K562 (cell line): ENCODE results near the gene SNAP23. TPM values are rescaled to one million over a fixed set of nuclear protein-coding genes. Genes with fewer than 3 reads are reported as not detected.

Experiments
- ATF1 ChIP-seq, 2 experiments: fragments of 450-650 bp in 1 of 2; IDR thresholded peaks; 2 replicates each; pipeline ENCODE4 v1.6.1; 2016; ENCODE audit warnings: missing compliant biosample characterization in 1 of 2, missing genetic modification characterization in 1 of 2
- CBX1 ChIP-seq: sonication (generic); IDR thresholded peaks from 2 replicates; pipeline ENCODE4 v1.6.1; 2016; ENCODE audit warnings: antibody characterized with exemption, low read depth, mild to moderate bottlenecking
- EGR1 ChIP-seq: fragments of 450-650 bp; conservative IDR thresholded peaks from 2 replicates; pipeline ENCODE4 v1.6.1; 2017; ENCODE audit warnings: mild to moderate bottlenecking
- ESRRA ChIP-seq: fragments of 450-650 bp; IDR thresholded peaks from 2 replicates; pipeline ENCODE4 v1.6.1; 2014; ENCODE audit warnings: low read depth, mild to moderate bottlenecking, moderate library complexity, borderline replicate concordance
- FOXJ2 ChIP-seq: fragments of 200-800 bp; sonication (Bioruptor generic); IDR thresholded peaks from 2 replicates; pipeline ENCODE4 v1.6.1; 2016; ENCODE audit warnings: missing genetic modification characterization, missing compliant biosample characterization
- GTF2F1 ChIP-seq: IDR thresholded peaks from 2 replicates; pipeline ENCODE4 v1.6.1; 2011; ENCODE audit warnings: low read depth, low read length, improper control_type of control experiment
- HIVEP1 ChIP-seq: fragments of 250-450 bp; sonication (Bioruptor Pico); IDR thresholded peaks from 2 replicates; pipeline ENCODE4 v1.4.0; 2020; ENCODE audit warnings: mild to moderate bottlenecking
- HNRNPK ChIP-seq: fragments of 200-400 bp; formaldehyde crosslinking; IDR thresholded peaks from one replicate; pipeline ENCODE4 v1.6.1; 2018; ENCODE audit warnings: mild to moderate bottlenecking, low read depth, low read length; ENCODE audit not compliant: poor library complexity, severe bottlenecking
- IRF2 ChIP-seq: sonication (generic); formaldehyde crosslinking; IDR thresholded peaks from 2 replicates; pipeline ENCODE4 v1.8.1; 2022; ENCODE audit warnings: mild to moderate bottlenecking, missing genetic modification reagents
- KDM1A ChIP-seq, 2 experiments: fragments of 450-650 bp; IDR thresholded peaks; 2 replicates each; pipeline ENCODE4 v1.6.1; 2016; ENCODE audit warnings: mild to moderate bottlenecking in 2 of 2
- MTA2 ChIP-seq: fragments of 450-650 bp; IDR thresholded peaks from 2 replicates; pipeline ENCODE4 v1.6.1; 2016; ENCODE audit warnings: low read depth
- POLR2AphosphoS2 ChIP-seq: IDR thresholded peaks from 2 replicates; pipeline ENCODE4 v1.6.1; 2012; ENCODE audit warnings: low read length, improper control_type of control experiment
- POLR3A ChIP-seq: IDR thresholded peaks from 2 replicates; pipeline ENCODE4 v1.6.1; 2011; ENCODE audit warnings: borderline replicate concordance, mild to moderate bottlenecking, moderate library complexity; ENCODE audit not compliant: insufficient read length, insufficient read depth; ENCODE audit errors: extremely low read depth
- PREB ChIP-seq: sonication (generic); formaldehyde crosslinking; IDR thresholded peaks from 2 replicates; pipeline ENCODE4 v1.8.1; 2023; ENCODE audit warnings: mild to moderate bottlenecking, missing genetic modification reagents
- SAFB ChIP-seq: fragments of 200-400 bp; formaldehyde crosslinking; IDR thresholded peaks from 2 replicates; pipeline ENCODE4 v1.6.1; 2017; ENCODE audit warnings: low read depth, low read length, borderline replicate concordance
- SMARCA5 ChIP-seq: fragments of 450-650 bp; IDR thresholded peaks from 2 replicates; pipeline ENCODE4 v1.6.1; 2016
- SRSF1 ChIP-seq: fragments of 200-400 bp; formaldehyde crosslinking; IDR thresholded peaks from 2 replicates; pipeline ENCODE4 v1.6.1; 2017; ENCODE audit warnings: mild to moderate bottlenecking, low read depth, low read length, moderate library complexity
- SUPT5H ChIP-seq: fragments of 450-650 bp; IDR thresholded peaks from 2 replicates; pipeline ENCODE4 v1.6.1; 2016
- THAP7 ChIP-seq: fragments of 250-450 bp; sonication (Bioruptor Pico); IDR thresholded peaks from 2 replicates; pipeline ENCODE4 v1.5.0; 2021
- TOE1 ChIP-seq, 2 experiments: fragments of 450-650 bp in 1 of 2; sonication (generic) in 1 of 2; formaldehyde crosslinking in 1 of 2; IDR thresholded peaks; 2 replicates each; pipeline versions ENCODE4 v1.7.1 to v1.8.0; 2016 to 2022; ENCODE audit warnings: borderline replicate concordance in 2 of 2, mild to moderate bottlenecking in 2 of 2, antibody characterized with exemption in 1 of 2, inconsistent platforms in 1 of 2, low read depth in 1 of 2, missing genetic modification reagents in 1 of 2, moderate library complexity in 1 of 2
- WHSC1 ChIP-seq: IDR thresholded peaks from one replicate; pipeline ENCODE4 v1.6.1; 2012; ENCODE audit warnings: low read length, control low read depth, inconsistent platforms
- XRCC3 ChIP-seq: fragments of 450-650 bp; IDR thresholded peaks from 2 replicates; pipeline ENCODE4 v1.6.1; 2017; ENCODE audit warnings: mild to moderate bottlenecking, moderate library complexity
- ZBTB1 ChIP-seq: sonication (generic); formaldehyde crosslinking; IDR thresholded peaks from 2 replicates; pipeline ENCODE4 v1.8.1; 2023; ENCODE audit warnings: missing genetic modification reagents, low read depth, mild to moderate bottlenecking, borderline replicate concordance
- ZFP30 ChIP-seq: fragments of 250-450 bp; sonication (Bioruptor Pico); IDR thresholded peaks from 2 replicates; pipeline ENCODE4 v1.8.0; 2022; ENCODE audit warnings: moderate library complexity, mild to moderate bottlenecking, inconsistent platforms, borderline replicate concordance
- ZNF398 ChIP-seq: fragments of 250-450 bp; sonication (Bioruptor Pico); IDR thresholded peaks from 2 replicates; pipeline ENCODE4 v1.8.0; 2021; ENCODE audit warnings: moderate library complexity, mild to moderate bottlenecking, inconsistent platforms
- ZNF431 ChIP-seq: sonication (generic); formaldehyde crosslinking; IDR thresholded peaks from 2 replicates; pipeline ENCODE4 v1.8.0; 2022; ENCODE audit warnings: mild to moderate bottlenecking, missing genetic modification reagents
- ZNF583 ChIP-seq: fragments of 250-450 bp; sonication (Bioruptor Pico); IDR thresholded peaks from 2 replicates; pipeline ENCODE4 v1.4.0; 2020
- polyA plus RNA-seq, 8 experiments: library from polyadenylated mRNA; depleted of rRNA in 4 of 8; stranded (reverse) in 5 of 8; unstranded in 3 of 8; fragments of >200 nt; fragmentation: Nextera tagmentation in 2 of 8; fragmentation: Illumina TruSeq in 1 of 8; extraction: Ambion mirVana in 2 of 8; extraction: Trizol in 1 of 8; gene quantifications; 2 replicates each; pipeline versions ENCODE4 v1.2.1 to v1.2.3, GENCODE V29; 2011 to 2014; ENCODE audit warnings: inconsistent platforms in 1 of 8, missing spikeins in 1 of 8
- total RNA-seq, 7 experiments: library from RNA; depleted of rRNA in 6 of 7; stranded (reverse); fragments of >200 nt in 6 of 7; fragmentation: Illumina TruSeq in 2 of 7; extraction: Trizol in 2 of 7; gene quantifications; 2 replicates each; pipeline versions ENCODE4 v1.2.1 to v1.2.3, GENCODE V29; 2011 to 2021; ENCODE audit warnings: low replicate concordance in 1 of 7

The SNAP23 gene
- total and polyA plus RNA-seq, 9 of the 15 experiments (the other 6 are each of a cell fraction or from before 2014, with no cell fraction given): 78.9 to 168 (median 117) TPM

- TF ChIP-seq ZNF398 (no peak), ZNF583 (CRISPR knock-in tag) (no peak), ZFP30 (no peak), ZNF431 (peak; percentile 26; the same call in 1 of the 2 replicates), FOXJ2 (tag) (no peak), WHSC1 (no peak), IRF2 (CRISPR knock-in tag) (no peak; the same call in 1 of the 2 replicates), CBX1 (no peak), PREB (CRISPR knock-in tag) (no peak), HNRNPK (no peak), SMARCA5 (no peak), KDM1A (IDR thresholded peaks at IDR 0.05) (no peak), THAP7 (CRISPR knock-in tag) (no peak), TOE1 (IDR thresholded peaks at IDR 0.05; ENCODE audit: borderline replicate concordance) (no peak), TOE1 (CRISPR knock-in tag; IDR thresholded peaks at IDR 0.05; ENCODE audit: borderline replicate concordance, low read depth) (no peak), POLR2AphosphoS2 (peak; percentile 57; the same call in 1 of the 2 replicates), ZBTB1 (0 out of 2 replicates have a peak, but pooled peaks have one; percentile 21), ESRRA (0 out of 2 replicates have a peak, but pooled peaks have one; percentile 11), SRSF1 (0 out of 2 replicates have a peak, but pooled peaks have one; percentile 26), SAFB (no peak), XRCC3 (no peak), HIVEP1 (CRISPR knock-in tag) (no peak), ATF1 (CRISPR knock-in tag; IDR thresholded peaks at IDR 0.05) (peak; percentile 94), ATF1 (tag; IDR thresholded peaks at IDR 0.05) (peak; percentile 99), GTF2F1 (no peak; the same call in 1 of the 2 replicates), MTA2 (no peak), SUPT5H (peak; percentile 93), POLR3A (no peak), EGR1 (peak; percentile 81)
Observed at GRCh38 chr15:42548249-42549031, 53.0 kb downstream of the SNAP23 start, which contains the start of the genes HAUS2 and LRRC57 (continued).
